A673 (cell line): ENCODE measurements around the gene PRDM16.
"Not testable (repeated sequence)": the region's sequence is repeated elsewhere in the genome, so short reads cannot be mapped to it uniquely, and the experiment has no call there.

Experiments
- EZH2 ChIP-seq: fragments of 200-600 bp; sonication (generic); IDR thresholded peaks from 2 replicates; pipeline ENCODE4 v1.6.1; 2017; ENCODE audit warnings: borderline replicate concordance, low read depth, mild to moderate bottlenecking, mixed read lengths, antibody characterized with exemption, low read length; ENCODE audit not compliant: poor library complexity, severe bottlenecking
- TF ChIP-seq, protein P1 (sequence below): fragments of 300-800, 200-600 bp; sonication (generic); conservative IDR thresholded peaks from 2 replicates; pipeline ENCODE4 v1.5.1; 2017; ENCODE audit warnings: low read depth, mild to moderate bottlenecking, antibody characterized with exemption, low read length, moderate library complexity, mixed read lengths

DNA sequence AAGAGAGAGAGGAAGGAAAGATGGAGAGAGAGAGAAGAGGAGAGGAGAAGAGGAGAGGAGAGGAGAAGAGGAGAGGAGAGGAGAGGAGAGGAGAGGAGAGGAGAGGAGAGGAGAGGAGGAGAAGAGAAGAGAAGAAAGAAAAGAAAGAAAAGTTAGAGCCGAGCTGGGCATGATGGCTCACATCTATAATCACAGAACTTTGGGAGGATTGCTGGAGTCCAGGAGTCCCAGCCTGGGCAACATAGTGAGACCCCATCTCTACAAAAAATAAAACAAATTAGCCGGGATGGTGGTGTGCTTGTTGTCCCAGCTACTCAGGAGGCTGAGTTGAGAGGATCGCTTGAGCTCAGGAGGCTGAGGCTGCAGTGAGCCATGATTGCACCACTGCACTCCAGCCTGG lies 171.0 kb downstream of the PRDM16 start:
- TF ChIP-seq EZH2: not testable (repeated sequence)
- TF ChIP-seq, protein P1, sequence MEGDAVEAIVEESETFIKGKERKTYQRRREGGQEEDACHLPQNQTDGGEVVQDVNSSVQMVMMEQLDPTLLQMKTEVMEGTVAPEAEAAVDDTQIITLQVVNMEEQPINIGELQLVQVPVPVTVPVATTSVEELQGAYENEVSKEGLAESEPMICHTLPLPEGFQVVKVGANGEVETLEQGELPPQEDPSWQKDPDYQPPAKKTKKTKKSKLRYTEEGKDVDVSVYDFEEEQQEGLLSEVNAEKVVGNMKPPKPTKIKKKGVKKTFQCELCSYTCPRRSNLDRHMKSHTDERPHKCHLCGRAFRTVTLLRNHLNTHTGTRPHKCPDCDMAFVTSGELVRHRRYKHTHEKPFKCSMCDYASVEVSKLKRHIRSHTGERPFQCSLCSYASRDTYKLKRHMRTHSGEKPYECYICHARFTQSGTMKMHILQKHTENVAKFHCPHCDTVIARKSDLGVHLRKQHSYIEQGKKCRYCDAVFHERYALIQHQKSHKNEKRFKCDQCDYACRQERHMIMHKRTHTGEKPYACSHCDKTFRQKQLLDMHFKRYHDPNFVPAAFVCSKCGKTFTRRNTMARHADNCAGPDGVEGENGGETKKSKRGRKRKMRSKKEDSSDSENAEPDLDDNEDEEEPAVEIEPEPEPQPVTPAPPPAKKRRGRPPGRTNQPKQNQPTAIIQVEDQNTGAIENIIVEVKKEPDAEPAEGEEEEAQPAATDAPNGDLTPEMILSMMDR: not testable (repeated sequence)
